Mononuclear cell (primary cell): ENCODE results near the gene TBPL1. TPM values are rescaled to one million over a fixed set of nuclear protein-coding genes. Genes with fewer than 3 reads are reported as not detected.
A peak's percentile ranks its signal among the peaks of the same experiment; 100 is the strongest.

Experiments
- H3K27me3 ChIP-seq: 2 replicates; pipeline ENCODE4 v1.6.0; 2011; ENCODE audit warnings: low read length, control low read depth; ENCODE audit not compliant: insufficient read depth
- H3K4me1 ChIP-seq: 2 replicates; pipeline ENCODE4 v1.5.1; 2011; ENCODE audit warnings: mild to moderate bottlenecking, low read length, control low read depth; ENCODE audit not compliant: insufficient read depth
- H3K4me3 ChIP-seq: 2 replicates; pipeline ENCODE4 v1.5.1; 2011; ENCODE audit warnings: mild to moderate bottlenecking, low read length, moderate library complexity
- H3K9me3 ChIP-seq: 2 replicates; pipeline ENCODE4 v1.5.1; 2011; ENCODE audit warnings: low read depth, mild to moderate bottlenecking, control low read depth, low read length
- total RNA-seq: library from RNA; depleted of rRNA; stranded (reverse); fragments of >200 nt; gene quantifications from one replicate; pipeline ENCODE4 v1.2.3, GENCODE V29; 2012

TBPL1 gene
- total RNA-seq, 1 donor: 39.9 TPM

GRCh38 chr6:133945158-133945557 lies 7.9 kb upstream of the TBPL1 start:
- no peaks in the 10 kb centered on the region for H3K9me3 ChIP-seq
- no peak overlapping the region for H3K4me3 ChIP-seq
- H3K4me1 ChIP-seq: no peaks in the 10 kb centered on the region
- H3K27me3 ChIP-seq: peaks cover 12% of the 10 kb centered on the region

DNA sequence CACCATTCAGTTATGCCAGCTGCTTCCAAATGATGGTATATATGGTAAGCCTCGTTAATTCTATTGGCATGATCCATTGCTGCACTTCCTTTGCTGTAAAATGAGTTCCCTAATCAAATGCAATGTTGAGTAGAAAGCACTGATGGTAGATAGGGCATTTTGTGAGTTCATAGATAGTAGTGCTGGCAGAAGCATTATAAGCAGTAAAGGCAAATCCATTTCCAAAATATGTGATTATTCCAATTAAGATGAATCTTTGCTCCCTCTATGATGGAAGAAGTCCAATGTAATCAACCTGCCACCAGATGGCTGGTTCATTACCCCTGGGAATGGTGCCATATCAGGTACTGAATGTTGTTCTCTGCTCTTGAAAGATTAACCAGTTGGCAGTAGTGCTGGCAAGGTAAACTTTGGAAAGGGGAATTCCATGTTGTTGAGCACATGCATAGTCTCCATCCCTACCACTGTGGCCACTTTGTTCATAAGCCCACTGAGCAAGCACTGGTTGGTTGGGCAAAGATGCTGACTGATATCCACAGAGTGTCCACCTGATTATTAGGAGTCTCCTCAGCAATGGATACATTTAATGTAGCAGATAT lies 5.6 kb upstream of the TBPL1 start:
- no peaks in the 10 kb centered on the region for H3K9me3 ChIP-seq

DNA sequence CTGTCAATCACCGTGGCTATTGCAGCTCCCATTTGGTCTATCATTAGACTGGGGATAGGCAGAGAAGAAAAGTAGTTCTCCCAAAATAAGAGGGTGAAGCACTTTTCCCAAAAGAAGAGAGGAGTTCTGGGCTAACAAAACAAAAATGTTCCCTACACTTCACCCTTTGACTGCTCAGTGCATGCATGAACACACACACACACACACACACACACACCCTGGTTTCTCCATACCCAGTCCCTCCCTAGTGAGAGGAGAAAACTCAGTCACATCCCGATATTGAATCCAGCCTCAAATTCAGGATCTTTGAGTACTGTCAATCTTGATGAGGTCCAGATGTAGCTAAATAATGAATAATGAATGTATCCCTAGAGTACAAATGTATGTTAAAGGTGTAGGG lies 4.6 kb upstream of the TBPL1 start:
- H3K9me3 ChIP-seq: no peaks in the 10 kb centered on the region
- H3K27me3 ChIP-seq: no peaks in the 10 kb centered on the region
- H3K4me1 ChIP-seq: peaks cover 9% of the 10 kb centered on the region
- no peak overlapping the region for H3K4me3 ChIP-seq

More for the DNA sequence above, 5.6 kb upstream of the TBPL1 start:
- H3K27me3 ChIP-seq: no peaks in the 10 kb centered on the region
- peaks cover 9% of the 10 kb centered on the region for H3K4me1 ChIP-seq
- H3K4me3 ChIP-seq: no peak overlapping the region

DNA sequence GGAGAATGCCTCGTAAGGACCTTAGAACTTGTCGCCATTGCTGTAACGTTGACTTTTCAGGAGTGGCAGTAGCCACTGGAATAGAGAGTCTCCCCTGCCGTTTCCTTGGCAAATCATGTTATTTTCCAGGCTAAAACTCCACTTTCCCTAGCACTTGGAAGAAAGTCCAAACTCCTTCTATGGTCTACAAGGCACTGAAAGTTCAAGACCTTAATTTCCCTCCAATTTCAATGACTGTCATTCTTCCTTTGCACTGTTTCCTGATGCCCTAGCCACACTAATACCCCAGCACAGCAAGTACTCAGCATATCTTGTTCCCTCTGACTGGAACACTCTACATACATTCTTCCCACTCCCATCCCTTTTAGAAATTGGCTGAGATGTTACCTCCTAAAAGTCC lies 1.8 kb upstream of the TBPL1 start:
- Histone ChIP-seq H3K27me3 (no peaks in the 10 kb centered on the region), H3K4me1 (peaks cover 27% of the 10 kb centered on the region), H3K9me3 (no peaks in the 10 kb centered on the region), H3K4me3 (no peak overlapping the region)

- Histone ChIP-seq H3K9me3 (no peaks in the 10 kb centered on the region), H3K4me1 (peaks cover 27% of the 10 kb centered on the region), H3K4me3 (peak overlapping the region; percentile 84), H3K27me3 (no peaks in the 10 kb centered on the region)
Measured at GRCh38 chr6:133951881-133952814, 876 bp upstream of the TBPL1 start.

- no peaks in the 10 kb centered on the region for H3K9me3 ChIP-seq
- peaks cover 31% of the 10 kb centered on the region for H3K4me1 ChIP-seq
- H3K27me3 ChIP-seq: no peaks in the 10 kb centered on the region
- peak overlapping the region; percentile 84 for H3K4me3 ChIP-seq
Measured at GRCh38 chr6:133953634-133954415, 801 bp downstream of the TBPL1 start.

GRCh38 chr6:133954657-133955576 lies 1.9 kb downstream of the TBPL1 start:
- H3K4me1 ChIP-seq: peaks cover 35% of the 10 kb centered on the region
- H3K4me3 ChIP-seq: no peak overlapping the region

DNA sequence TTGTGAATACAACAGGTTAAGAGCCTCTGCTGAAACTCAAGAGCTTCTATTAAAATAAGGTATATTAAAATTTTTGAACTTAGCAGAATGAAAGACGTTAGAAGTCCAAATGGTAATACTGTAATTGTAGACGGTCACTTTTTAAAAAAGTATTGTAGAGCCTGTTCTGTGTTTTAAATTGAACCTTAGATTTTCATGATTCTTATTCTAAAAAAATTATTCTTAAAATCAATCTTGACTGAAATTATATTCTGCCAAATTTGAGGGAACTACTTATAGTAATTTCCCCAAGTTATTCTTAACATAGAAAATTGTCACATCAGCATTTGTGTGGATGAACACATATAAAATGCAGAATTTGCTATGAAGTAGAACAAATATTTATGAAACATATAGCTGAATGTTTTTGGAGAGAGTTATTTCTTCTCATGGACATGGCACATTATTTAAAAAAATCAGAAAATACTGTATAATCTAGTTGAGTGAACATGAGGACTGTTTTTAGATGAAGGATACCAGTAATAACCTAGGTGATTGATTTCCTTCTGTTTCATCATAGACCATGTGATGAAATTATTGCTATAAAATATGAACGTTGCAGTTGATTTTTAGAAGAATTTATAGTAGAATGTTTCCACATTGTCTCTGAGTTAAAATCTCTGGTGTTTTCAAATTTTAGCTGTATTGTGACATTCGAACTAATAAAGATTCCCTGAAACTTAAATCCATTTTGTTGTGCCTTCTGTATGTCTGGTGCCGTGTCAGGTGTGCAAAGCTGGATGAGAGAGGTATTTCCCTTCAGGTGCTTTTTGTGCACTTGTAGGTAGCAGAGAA lies 2.8 kb downstream of the TBPL1 start:
- Histone ChIP-seq H3K4me3 (no peak overlapping the region), H3K9me3 (no peaks in the 10 kb centered on the region), H3K27me3 (no peaks in the 10 kb centered on the region), H3K4me1 (peaks cover 35% of the 10 kb centered on the region)

More at GRCh38 chr6:133954657-133955576, 1.9 kb downstream of the TBPL1 start:
- no peaks in the 10 kb centered on the region for H3K27me3 ChIP-seq
- H3K9me3 ChIP-seq: no peaks in the 10 kb centered on the region

DNA sequence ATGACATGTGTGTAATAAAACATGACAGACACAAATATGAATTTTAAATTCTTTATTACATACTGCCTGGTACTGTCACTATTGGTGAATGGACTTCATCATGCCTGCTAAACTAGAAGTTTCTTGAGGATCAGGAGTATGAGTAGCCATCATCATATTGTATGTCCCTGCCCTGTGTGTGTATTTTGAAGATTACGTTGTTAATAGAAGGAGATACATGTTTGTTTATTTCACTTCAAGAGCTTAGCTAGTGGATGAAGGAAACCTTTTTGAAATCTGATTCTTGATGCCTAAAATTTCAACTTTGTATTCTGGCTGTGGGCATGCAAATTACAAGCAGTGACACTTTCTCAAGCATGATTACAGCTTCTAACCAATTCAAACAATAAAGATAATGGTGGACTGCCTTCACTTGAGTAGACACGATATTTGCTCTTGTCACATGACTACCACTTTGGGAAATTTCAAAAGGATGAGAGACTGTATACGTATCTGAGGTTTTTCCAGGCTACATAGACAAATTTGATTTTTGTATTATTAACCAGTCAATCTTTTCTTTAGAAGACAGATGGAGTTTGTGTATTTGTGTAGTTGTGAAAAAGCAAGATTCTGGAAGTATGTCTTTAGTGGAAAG lies 3.5 kb downstream of the TBPL1 start:
- H3K4me1 ChIP-seq: peaks cover 29% of the 10 kb centered on the region
- H3K27me3 ChIP-seq: no peaks in the 10 kb centered on the region
- H3K9me3 ChIP-seq: no peaks in the 10 kb centered on the region
- H3K4me3 ChIP-seq: no peak overlapping the region

GRCh38 chr6:133957227-133957626 lies 4.2 kb downstream of the TBPL1 start:
- no peak overlapping the region for H3K4me3 ChIP-seq
- H3K4me1 ChIP-seq: peaks cover 26% of the 10 kb centered on the region
- H3K27me3 ChIP-seq: no peaks in the 10 kb centered on the region
- no peaks in the 10 kb centered on the region for H3K9me3 ChIP-seq

DNA sequence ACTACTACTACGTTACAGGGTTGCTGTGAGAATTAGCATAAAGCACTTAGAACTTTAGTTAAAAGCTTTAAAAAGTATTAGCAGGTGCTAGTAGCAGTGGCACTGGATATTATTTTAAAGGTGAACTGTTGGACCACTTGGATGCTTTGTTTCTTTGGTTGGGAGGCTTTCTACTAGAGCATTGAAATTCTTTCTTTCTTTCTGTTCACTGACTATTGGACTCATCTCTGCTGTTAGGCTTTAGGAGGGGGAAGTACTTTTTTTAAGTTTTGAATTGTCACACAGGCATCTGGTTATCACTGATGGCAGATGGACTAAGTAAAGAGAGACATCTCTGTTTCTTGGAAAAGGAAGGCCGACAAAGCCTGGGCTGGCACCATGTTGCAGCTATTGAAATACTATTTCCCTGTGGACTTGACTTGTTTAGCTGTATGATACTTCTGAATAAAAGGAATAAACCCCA lies 4.8 kb downstream of the TBPL1 start:
- Histone ChIP-seq H3K4me3 (no peak overlapping the region), H3K27me3 (no peaks in the 10 kb centered on the region), H3K9me3 (no peaks in the 10 kb centered on the region), H3K4me1 (peaks cover 26% of the 10 kb centered on the region)

GRCh38 chr6:133958791-133959190 lies 5.8 kb downstream of the TBPL1 start:
- Histone ChIP-seq H3K4me3 (no peak overlapping the region), H3K9me3 (no peaks in the 10 kb centered on the region), H3K27me3 (no peaks in the 10 kb centered on the region), H3K4me1 (peaks cover 23% of the 10 kb centered on the region)

DNA sequence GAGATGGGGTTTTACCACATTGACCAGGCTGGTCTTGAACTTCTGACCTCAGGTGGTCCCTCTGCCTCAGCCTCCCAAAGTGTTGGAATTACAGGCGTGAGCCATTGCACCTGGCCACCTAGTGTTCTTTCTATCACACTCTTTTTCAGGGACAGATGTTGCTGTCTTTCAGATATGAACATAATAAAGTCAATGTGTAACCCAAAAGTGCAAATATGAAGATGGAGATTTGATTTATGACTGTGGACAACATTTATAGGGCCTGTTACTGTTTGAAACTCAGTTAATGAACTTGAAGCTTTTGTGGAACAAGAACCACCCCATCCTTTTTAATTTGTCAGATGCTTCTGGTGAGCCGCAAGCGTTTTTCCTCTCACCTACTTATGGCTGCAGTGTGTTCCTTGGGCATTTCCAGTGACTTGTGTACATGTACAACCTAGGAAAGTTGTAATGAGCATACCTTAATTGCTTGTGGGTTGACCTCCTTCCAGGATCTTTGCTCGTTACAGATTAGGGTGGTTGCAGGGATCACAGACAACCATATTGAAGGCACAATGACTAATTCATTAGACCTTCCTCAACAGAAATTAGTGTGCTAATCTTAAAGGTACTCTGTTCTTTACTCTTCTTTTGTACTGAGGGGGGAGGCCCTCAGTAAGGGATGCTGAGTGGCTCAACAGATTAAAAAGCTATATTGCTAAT lies 6.8 kb downstream of the TBPL1 start:
- Histone ChIP-seq H3K4me1 (peaks cover 13% of the 10 kb centered on the region), H3K27me3 (no peaks in the 10 kb centered on the region), H3K9me3 (no peaks in the 10 kb centered on the region), H3K4me3 (no peak overlapping the region)
